GOT3 (cell line): Measurements from ENCODE around the gene MSLN.

Source experiments
- DNase-seq: peaks from one replicate; lab custom pipeline; 2025; ENCODE audit warnings: mixed read lengths; lab: John Stamatoyannopoulos, UW

The MSLN gene

DNA sequence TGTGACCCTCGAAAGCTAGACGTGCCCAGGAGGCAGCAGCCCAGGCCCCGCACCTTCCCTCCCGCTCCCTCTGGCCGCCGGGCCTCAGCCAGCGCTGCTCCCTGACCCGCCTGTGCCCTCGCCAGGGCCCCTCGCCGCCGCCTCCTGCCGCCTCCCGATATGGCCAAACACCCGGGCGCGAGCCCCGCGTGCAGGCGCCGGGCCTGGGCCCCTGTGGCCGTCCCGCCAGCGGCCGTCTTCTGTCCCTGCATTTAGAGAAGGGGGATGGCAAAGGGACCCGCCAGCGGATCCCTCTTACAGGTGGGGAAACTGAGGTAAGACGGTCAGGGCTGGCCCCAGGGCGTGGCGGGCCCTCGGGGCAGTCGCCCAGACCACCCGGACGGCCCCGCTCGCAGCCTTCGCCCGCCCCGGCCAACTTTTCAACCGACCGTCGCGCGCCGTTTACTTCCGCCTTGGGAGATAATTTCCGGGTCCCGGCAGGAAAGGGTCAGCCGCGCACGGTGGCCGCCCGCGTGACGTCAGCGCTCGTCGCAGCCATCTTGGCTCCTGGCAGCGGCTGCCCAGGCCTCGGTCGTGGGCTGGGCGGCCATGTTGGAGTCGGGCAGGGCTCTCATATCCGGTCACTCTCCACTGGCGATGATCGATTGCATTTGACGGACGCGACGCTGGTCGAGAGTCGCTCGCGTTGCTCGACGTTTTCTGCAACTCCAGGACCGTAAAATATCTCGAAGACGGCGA lies 47.0 kb downstream of the MSLN start:
- peak; percentile 67 for DNase-seq

DNA sequence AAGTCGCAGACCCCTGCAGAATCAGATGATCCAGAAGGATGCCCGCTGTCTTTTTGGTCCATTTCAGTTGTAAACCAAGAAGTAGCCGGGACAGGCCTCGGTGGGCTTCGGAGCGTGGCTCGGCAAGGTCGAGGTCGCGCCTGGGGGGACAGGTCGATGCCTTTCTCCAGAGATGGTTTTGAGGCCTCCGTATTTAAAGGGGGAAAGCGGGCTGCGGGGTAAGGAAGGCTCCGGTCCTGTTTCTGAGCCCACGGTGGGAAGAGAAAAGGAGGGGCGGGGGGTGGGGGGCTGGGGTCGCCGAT lies 47.5 kb downstream of the MSLN start:
- no peak for DNase-seq

DNA sequence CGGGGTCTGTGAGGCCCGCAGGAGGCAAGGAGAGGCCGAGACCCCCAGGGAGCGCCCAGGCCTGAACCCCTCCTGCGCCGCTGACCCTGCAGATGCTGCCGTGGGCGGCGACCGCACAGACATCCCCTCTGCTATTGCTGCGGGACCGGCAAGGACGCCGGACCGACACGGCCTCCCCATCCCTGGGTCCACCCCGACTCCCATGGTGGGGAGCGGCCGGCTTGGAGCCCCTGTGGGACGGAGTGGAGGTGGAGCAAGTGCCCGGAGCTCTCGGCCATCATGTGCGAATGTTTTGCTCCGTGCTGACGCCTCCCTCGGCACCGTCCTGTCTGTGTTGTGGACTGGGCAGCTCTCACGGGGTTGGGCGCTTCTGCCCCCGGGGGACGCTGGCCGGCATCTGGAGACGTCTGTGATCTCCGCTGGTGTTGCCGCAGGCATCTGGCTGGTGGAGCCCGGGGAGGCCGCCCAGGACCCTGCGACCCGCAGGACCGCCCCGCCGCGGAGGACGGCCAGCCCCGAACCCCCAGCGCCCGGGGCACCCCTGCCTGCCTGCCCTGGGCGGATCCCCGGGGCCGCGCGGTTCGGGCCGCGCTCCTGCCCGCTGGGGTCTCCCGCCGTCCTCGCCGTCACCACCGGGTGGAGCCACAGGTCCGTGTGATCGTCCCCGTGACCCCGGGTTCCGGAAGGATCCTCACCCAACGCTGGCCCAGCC lies 52.8 kb downstream of the MSLN start:
- no peak for DNase-seq

DNA sequence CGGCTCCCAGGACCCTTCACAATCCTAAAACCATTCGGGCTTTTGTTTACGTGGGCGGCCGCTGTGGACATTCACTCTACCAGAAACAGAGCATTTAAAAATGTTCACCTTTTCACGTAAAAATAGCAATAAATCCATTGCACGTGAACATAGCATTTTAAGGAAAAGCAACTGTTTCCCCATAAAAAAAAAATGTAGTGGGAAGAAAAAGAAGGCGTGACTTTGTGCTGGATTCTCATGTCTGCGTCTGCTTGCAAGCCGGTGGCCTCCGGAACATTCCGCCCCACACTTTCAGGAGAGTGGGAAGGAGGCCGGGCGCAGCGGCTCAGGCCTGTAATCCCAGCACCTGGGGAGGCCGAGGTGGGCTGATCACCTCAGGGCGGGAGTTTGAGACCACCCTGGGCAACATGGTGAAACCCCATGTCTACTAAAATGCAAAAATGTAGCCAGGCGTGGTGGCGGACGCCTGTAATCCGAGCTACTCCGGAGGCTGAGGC lies 53.4 kb downstream of the MSLN start:
- DNase-seq, result no peak

DNA sequence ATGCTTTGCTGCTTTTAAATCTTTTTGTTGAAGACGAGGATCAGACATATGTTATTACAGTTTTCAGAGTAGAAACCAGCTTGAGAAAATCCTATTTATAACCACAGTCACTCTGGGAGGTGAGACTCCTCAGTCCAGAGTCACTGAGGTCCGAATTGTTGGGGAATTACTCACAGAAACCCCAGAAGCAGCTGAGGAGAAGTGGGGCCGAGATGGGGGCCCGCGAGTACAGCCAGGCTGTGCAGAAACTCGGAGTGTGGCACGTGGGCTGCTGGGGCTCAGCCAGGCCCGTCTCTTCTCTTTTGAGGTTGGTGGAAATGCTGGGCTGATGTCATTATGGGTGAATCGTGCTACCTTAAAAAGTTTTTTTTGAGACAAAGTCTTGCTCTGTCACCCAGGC lies 54.4 kb downstream of the MSLN start:
- DNase-seq, result no peak

DNA sequence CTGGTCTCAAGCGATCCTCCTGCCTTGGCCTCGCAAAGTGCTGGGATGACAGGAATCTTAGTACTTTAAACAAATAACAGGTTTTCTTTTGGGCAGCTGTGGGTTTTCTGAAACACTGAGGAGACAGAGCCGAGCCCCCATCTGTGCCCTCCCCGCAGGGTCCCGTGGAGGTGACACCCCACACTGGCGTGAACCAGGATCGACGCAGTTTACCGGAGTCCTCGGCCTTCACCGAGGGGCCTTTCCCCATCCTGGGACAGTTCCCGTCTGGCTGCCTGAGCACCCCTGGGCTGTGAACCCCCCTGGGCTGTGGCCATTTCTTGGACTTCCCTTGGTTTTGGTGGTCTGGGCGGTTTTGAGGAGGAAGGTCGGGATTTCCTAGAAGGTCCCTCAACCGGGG lies 55.3 kb downstream of the MSLN start:
- no peak for DNase-seq

DNA sequence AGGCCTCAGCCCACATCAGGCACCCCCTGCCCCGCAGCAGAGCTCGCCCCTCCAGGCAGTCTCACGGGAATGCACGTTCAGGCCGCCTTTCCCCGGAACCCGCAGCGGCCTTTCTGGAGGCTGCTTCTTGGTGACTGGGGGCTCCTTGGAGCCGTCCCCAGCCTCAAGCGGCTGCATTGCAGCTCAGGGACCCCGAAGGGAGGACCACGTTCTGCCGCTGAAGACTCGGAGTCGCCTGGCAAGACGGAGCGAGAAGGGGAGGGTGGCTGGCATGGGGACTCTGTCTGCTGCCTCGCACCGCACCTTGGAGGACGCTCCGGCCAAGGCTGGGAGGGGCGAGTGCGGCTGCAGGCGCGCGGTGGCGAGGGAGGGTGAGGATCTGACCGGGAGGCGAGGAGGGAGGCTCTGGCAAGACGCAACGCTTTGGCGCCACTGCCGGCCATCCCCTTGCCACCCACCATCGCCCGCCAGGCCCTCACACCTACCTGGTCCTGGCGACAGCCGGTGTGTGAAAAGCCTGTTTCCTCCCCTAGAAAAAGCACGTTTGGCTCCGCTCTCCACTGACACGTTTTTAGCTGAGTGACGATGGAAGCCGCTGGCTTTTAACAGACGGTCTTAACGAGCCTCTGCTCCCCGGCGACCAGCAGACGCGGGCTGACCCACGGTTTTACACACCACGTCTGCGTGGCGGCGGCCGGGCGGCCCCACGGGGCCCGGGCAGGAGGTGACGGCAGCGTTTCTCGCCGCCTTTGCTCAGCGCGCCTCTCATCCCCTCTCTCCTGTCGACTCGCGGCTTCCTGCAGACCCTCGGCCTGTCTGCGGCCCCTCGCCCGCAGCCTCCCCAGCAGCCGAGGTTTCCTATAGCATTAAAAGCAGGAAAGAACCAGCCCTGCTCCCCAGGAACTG lies 56.7 kb downstream of the MSLN start:
- DNase-seq, result no peak

DNA sequence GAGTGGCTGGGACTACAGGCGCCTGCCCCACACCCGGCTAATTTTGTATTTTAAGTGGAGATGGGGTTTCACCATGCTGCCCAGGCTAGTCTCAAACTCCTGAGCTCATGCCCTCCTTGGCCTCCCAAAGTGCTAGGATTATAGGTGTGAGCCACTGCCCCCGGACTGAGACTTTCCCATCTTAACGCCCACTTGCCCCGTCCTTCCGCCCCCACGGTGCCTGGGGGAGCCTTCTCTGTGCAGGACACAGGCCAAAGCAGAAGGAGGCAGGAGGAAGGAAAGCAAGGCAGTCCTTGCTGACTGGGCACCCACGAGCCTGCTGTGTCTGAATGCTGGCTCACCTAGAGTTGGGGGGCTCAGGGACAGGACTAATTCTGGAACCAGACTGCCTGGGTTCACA lies 57.6 kb downstream of the MSLN start:
- DNase-seq, result no peak
